ENCODE data around the gene STX8.
"Not testable (repeated sequence)": the region's sequence is repeated elsewhere in the genome, so short reads cannot be mapped to it uniquely, and the experiment has no call there.

Gene STX8

GRCh38 chr17:9557161-9557755 lies 18.4 kb downstream of the STX8 start:
- Histone ChIP-seq H3K9me3 (ENCODE audit: control insufficient read depth, insufficient read depth, low read depth, low read length) (no peaks in the 10 kb centered on the region), H3K9ac (ENCODE audit: low read length) (no peak overlapping the region), H3K27ac (ENCODE audit: low read depth, low read length) (no peak overlapping the region), H3K4me3 (ENCODE audit: low read depth, low read length) (no peak overlapping the region), H3K36me3 (ENCODE audit: control insufficient read depth, insufficient read depth, low read length) (no peaks in the 10 kb centered on the region), H3K27me3 (ENCODE audit: control insufficient read depth, insufficient read depth, low read length) (no peaks in the 10 kb centered on the region), H3K4me1 (ENCODE audit: control insufficient read depth, insufficient read depth, low read length) (no peaks in the 10 kb centered on the region)

DNA sequence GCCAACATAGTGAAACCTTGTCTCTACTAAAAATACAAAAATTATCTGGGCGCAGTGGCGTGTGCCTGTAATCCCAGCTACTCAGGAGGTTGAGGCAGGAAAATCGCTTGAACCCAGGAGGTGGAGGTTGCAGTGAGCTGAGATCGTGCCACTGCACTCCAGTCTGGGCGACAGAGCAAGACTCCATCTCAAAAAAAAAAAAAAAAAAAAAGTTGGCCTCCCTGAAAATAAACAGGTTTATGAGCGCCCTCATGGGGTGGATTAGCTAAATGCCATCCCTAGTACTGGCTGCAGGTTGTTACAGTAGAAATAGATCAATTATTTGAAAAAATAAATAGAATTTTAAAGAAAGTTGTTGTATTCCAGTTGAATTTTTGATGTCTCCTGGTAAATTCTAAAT lies 20.9 kb downstream of the STX8 start:
- H3K9ac ChIP-seq (ENCODE audit: low read length); H3K27me3 ChIP-seq (ENCODE audit: control insufficient read depth, insufficient read depth, low read length); H3K36me3 ChIP-seq (ENCODE audit: control insufficient read depth, insufficient read depth, low read length); H3K27ac ChIP-seq (ENCODE audit: low read depth, low read length); H3K4me3 ChIP-seq (ENCODE audit: low read depth, low read length); H3K4me1 ChIP-seq (ENCODE audit: control insufficient read depth, insufficient read depth, low read length); H3K9me3 ChIP-seq (ENCODE audit: control insufficient read depth, insufficient read depth, low read depth, low read length): not testable (repeated sequence)

GRCh38 chr17:9553596-9553995 lies 22.0 kb downstream of the STX8 start:
- Histone ChIP-seq H3K4me1 (ENCODE audit: control insufficient read depth, insufficient read depth, low read length) (no peaks in the 10 kb centered on the region), H3K27me3 (ENCODE audit: control insufficient read depth, insufficient read depth, low read length) (no peaks in the 10 kb centered on the region), H3K9ac (ENCODE audit: low read length) (no peak overlapping the region), H3K4me3 (ENCODE audit: low read depth, low read length) (no peak overlapping the region), H3K9me3 (ENCODE audit: control insufficient read depth, insufficient read depth, low read depth, low read length) (no peaks in the 10 kb centered on the region), H3K27ac (ENCODE audit: low read depth, low read length) (no peak overlapping the region), H3K36me3 (ENCODE audit: control insufficient read depth, insufficient read depth, low read length) (no peaks in the 10 kb centered on the region)

- no peak overlapping the region for H3K4me3 ChIP-seq (ENCODE audit: low read depth, low read length)
Measured at GRCh38 chr17:9553181-9553580, 22.4 kb downstream of the STX8 start.

DNA sequence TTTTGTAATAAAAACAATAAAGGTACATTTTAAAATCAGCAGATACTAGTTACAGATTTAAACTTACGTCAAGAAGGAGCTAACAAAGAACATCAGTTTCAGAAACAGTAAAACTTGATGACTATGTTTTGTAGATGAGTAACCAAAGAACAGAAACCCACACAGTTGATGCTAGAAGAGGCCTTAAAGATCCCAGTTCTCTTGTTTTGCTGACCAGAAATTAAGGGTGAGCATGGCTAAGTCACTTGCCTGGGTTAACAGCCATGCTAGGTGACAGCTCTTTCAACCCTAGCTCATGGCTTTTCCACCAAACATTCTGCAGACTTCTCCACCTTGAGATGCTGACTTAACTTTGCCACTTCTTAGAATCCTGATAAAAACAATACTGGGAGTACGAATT lies 26.4 kb downstream of the STX8 start:
- H3K4me3 ChIP-seq (ENCODE audit: low read depth, low read length), result no peak overlapping the region
- H3K36me3 ChIP-seq (ENCODE audit: control insufficient read depth, insufficient read depth, low read length), result no peaks in the 10 kb centered on the region
- no peaks in the 10 kb centered on the region for H3K4me1 ChIP-seq (ENCODE audit: control insufficient read depth, insufficient read depth, low read length)
- no peak overlapping the region for H3K9ac ChIP-seq (ENCODE audit: low read length)
- H3K27me3 ChIP-seq (ENCODE audit: control insufficient read depth, insufficient read depth, low read length), result no peaks in the 10 kb centered on the region
- no peak overlapping the region for H3K27ac ChIP-seq (ENCODE audit: low read depth, low read length)
- H3K9me3 ChIP-seq (ENCODE audit: control insufficient read depth, insufficient read depth, low read depth, low read length), result no peaks in the 10 kb centered on the region

More at GRCh38 chr17:9553181-9553580, 22.4 kb downstream of the STX8 start:
- no peaks in the 10 kb centered on the region for H3K36me3 ChIP-seq (ENCODE audit: control insufficient read depth, insufficient read depth, low read length)
- no peaks in the 10 kb centered on the region for H3K27me3 ChIP-seq (ENCODE audit: control insufficient read depth, insufficient read depth, low read length)
- no peaks in the 10 kb centered on the region for H3K9me3 ChIP-seq (ENCODE audit: control insufficient read depth, insufficient read depth, low read depth, low read length)
- H3K9ac ChIP-seq (ENCODE audit: low read length), result no peak overlapping the region
- H3K27ac ChIP-seq (ENCODE audit: low read depth, low read length), result no peak overlapping the region
- no peaks in the 10 kb centered on the region for H3K4me1 ChIP-seq (ENCODE audit: control insufficient read depth, insufficient read depth, low read length)

DNA sequence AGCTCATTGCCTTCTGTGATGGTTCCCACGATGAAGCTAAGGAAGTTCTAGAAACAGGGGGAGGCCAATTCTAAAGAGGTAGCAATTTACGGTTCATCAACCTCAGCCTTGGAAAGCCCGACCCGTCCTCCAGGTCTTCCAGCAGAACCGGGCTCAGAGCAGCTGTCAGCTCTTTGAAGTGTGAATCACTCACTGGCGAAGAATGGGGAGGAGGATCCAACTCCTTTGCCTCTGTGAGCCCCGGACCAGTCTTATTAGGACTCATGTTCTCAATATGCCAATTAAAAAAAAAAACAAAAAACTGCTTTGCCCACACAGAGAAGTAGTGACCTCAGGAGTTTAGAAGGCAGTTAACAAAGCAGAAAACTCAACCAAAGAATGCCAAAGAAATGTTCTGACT lies 31.4 kb downstream of the STX8 start:
- no peak overlapping the region for H3K4me3 ChIP-seq (ENCODE audit: low read depth, low read length)
- no peaks in the 10 kb centered on the region for H3K36me3 ChIP-seq (ENCODE audit: control insufficient read depth, insufficient read depth, low read length)
- no peak overlapping the region for H3K27ac ChIP-seq (ENCODE audit: low read depth, low read length)
- no peak overlapping the region for H3K9ac ChIP-seq (ENCODE audit: low read length)
- H3K27me3 ChIP-seq (ENCODE audit: control insufficient read depth, insufficient read depth, low read length), result no peaks in the 10 kb centered on the region
- H3K4me1 ChIP-seq (ENCODE audit: control insufficient read depth, insufficient read depth, low read length), result no peaks in the 10 kb centered on the region
- no peaks in the 10 kb centered on the region for H3K9me3 ChIP-seq (ENCODE audit: control insufficient read depth, insufficient read depth, low read depth, low read length)

- no peaks in the 10 kb centered on the region for H3K4me1 ChIP-seq (ENCODE audit: control insufficient read depth, insufficient read depth, low read length)
- H3K27ac ChIP-seq (ENCODE audit: low read depth, low read length), result no peak overlapping the region
- H3K36me3 ChIP-seq (ENCODE audit: control insufficient read depth, insufficient read depth, low read length), result no peaks in the 10 kb centered on the region
- H3K4me3 ChIP-seq (ENCODE audit: low read depth, low read length), result no peak overlapping the region
- no peaks in the 10 kb centered on the region for H3K9me3 ChIP-seq (ENCODE audit: control insufficient read depth, insufficient read depth, low read depth, low read length)
- H3K27me3 ChIP-seq (ENCODE audit: control insufficient read depth, insufficient read depth, low read length), result no peaks in the 10 kb centered on the region
- H3K9ac ChIP-seq (ENCODE audit: low read length), result no peak overlapping the region
Measured at GRCh38 chr17:9541718-9542117, 33.9 kb downstream of the STX8 start.

- H3K36me3 ChIP-seq (ENCODE audit: control insufficient read depth, insufficient read depth, low read length), result no peaks in the 10 kb centered on the region
- no peak overlapping the region for H3K27ac ChIP-seq (ENCODE audit: low read depth, low read length)
- H3K27me3 ChIP-seq (ENCODE audit: control insufficient read depth, insufficient read depth, low read length), result no peaks in the 10 kb centered on the region
Measured at GRCh38 chr17:9538626-9539025, 37.0 kb downstream of the STX8 start.

DNA sequence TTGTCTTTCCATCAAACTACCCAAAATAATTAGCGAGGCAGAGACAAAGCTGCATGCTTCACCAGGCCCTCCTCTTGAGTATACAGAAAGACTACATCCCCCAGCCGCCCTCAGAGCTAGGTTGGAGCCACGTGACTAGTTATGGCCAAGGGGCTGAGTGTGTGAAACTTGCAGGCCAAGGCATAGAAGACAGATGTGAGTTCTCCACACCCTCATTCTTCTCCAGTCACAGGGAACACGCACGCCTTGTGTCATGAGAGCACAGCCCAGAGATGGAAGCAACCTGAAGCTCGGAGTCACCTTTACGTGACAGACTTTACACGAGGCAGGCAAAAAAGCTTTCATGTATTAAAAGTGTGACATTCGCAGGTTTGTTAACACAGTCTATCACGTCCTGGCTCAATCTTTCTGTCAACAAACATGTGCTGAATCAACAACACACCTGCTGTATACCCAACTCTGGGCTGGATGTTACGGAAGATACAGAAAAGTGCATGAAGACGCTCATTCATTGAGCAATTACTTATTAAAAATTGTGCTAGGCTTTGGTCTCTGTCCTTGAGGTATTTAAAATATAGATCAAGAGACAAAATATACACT lies 38.3 kb downstream of the STX8 start:
- no peaks in the 10 kb centered on the region for H3K9me3 ChIP-seq (ENCODE audit: control insufficient read depth, insufficient read depth, low read depth, low read length)
- no peak overlapping the region for H3K27ac ChIP-seq (ENCODE audit: low read depth, low read length)
- H3K36me3 ChIP-seq (ENCODE audit: control insufficient read depth, insufficient read depth, low read length), result no peaks in the 10 kb centered on the region
- H3K27me3 ChIP-seq (ENCODE audit: control insufficient read depth, insufficient read depth, low read length), result no peaks in the 10 kb centered on the region
- no peaks in the 10 kb centered on the region for H3K4me1 ChIP-seq (ENCODE audit: control insufficient read depth, insufficient read depth, low read length)
- H3K9ac ChIP-seq (ENCODE audit: low read length), result no peak overlapping the region
- no peak overlapping the region for H3K4me3 ChIP-seq (ENCODE audit: low read depth, low read length)

More at GRCh38 chr17:9538626-9539025, 37.0 kb downstream of the STX8 start:
- Histone ChIP-seq H3K9ac (ENCODE audit: low read length) (no peak overlapping the region), H3K4me3 (ENCODE audit: low read depth, low read length) (no peak overlapping the region), H3K9me3 (ENCODE audit: control insufficient read depth, insufficient read depth, low read depth, low read length) (no peaks in the 10 kb centered on the region), H3K4me1 (ENCODE audit: control insufficient read depth, insufficient read depth, low read length) (no peaks in the 10 kb centered on the region)

GRCh38 chr17:9536061-9536460 lies 39.6 kb downstream of the STX8 start:
- Histone ChIP-seq H3K27ac (ENCODE audit: low read depth, low read length) (no peak overlapping the region), H3K4me1 (ENCODE audit: control insufficient read depth, insufficient read depth, low read length) (peaks cover 5% of the 10 kb centered on the region), H3K9ac (ENCODE audit: low read length) (no peak overlapping the region), H3K9me3 (ENCODE audit: control insufficient read depth, insufficient read depth, low read depth, low read length) (no peaks in the 10 kb centered on the region), H3K36me3 (ENCODE audit: control insufficient read depth, insufficient read depth, low read length) (no peaks in the 10 kb centered on the region), H3K27me3 (ENCODE audit: control insufficient read depth, insufficient read depth, low read length) (no peaks in the 10 kb centered on the region), H3K4me3 (ENCODE audit: low read depth, low read length) (no peak overlapping the region)

DNA sequence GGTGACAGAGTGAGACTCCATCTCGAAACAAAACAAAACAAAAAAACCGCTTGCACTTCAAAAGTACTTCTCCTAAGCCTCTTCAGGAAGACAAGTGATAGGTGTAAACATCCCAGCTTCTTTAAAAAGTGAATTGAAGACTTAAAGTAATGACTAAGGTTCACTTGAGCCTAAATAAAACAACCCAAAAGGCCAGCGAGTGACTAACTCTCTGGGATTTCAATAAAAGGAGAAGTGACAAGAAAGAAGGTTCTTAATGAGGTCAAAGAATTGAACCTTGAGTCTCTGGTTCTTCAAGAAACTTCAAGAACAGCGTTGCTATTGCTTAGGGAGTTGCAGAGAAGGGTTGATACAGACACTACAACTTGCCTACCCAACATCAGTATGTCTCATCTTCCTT lies 42.2 kb downstream of the STX8 start:
- Histone ChIP-seq H3K27ac (ENCODE audit: low read depth, low read length) (no peak overlapping the region), H3K4me1 (ENCODE audit: control insufficient read depth, insufficient read depth, low read length) (peaks cover 5% of the 10 kb centered on the region), H3K36me3 (ENCODE audit: control insufficient read depth, insufficient read depth, low read length) (no peaks in the 10 kb centered on the region), H3K9me3 (ENCODE audit: control insufficient read depth, insufficient read depth, low read depth, low read length) (no peaks in the 10 kb centered on the region), H3K27me3 (ENCODE audit: control insufficient read depth, insufficient read depth, low read length) (no peaks in the 10 kb centered on the region), H3K4me3 (ENCODE audit: low read depth, low read length) (no peak overlapping the region), H3K9ac (ENCODE audit: low read length) (no peak overlapping the region)

Measured in HUES6 (cell line).